Large intestine (tissue), 3 donors: ENCODE measurements around the gene REPS1. TPM values are rescaled to one million over a fixed set of nuclear protein-coding genes. Genes with fewer than 3 reads are reported as not detected.
"Not testable (repeated sequence)": the region's sequence is repeated elsewhere in the genome, so short reads cannot be mapped to it uniquely, and the experiment has no call there.

Source experiments
- DNase-seq, 2 donors: peaks; one replicate each; pipeline versions ENCODE4 v3.0.0 to v3.0.0-alpha.2; 2013
- H3K27ac ChIP-seq: one replicate; pipeline ENCODE4 v1.5.1; 2013; ENCODE audit warnings: low read length
- H3K27me3 ChIP-seq: 2 replicates; pipeline ENCODE4 v1.6.1; 2013; ENCODE audit warnings: low read length; ENCODE audit not compliant: control insufficient read depth, insufficient read depth
- H3K36me3 ChIP-seq: 2 replicates; pipeline ENCODE4 v1.6.1; 2013; ENCODE audit warnings: low read length; ENCODE audit not compliant: control insufficient read depth, insufficient read depth
- H3K4me1 ChIP-seq: one replicate; pipeline ENCODE4 v1.6.1; 2013; ENCODE audit warnings: low read length; ENCODE audit not compliant: control insufficient read depth, insufficient read depth
- H3K4me3 ChIP-seq: one replicate; pipeline ENCODE4 v1.5.1; 2013; ENCODE audit warnings: low read length
- H3K9me3 ChIP-seq: one replicate; pipeline ENCODE4 v1.6.1; 2013; ENCODE audit warnings: mild to moderate bottlenecking, low read depth, low read length, moderate library complexity; ENCODE audit not compliant: control insufficient read depth
- WGBS: methylation state at CpG from one replicate; pipeline ENCODE4 v1.1.5; 2013; ENCODE audit warnings: low lambda C conversion rate; ENCODE audit not compliant: insufficient coverage; 5-methylcytosine and 5-hydroxymethylcytosine counted together
- polyA plus RNA-seq: library from polyadenylated mRNA; unstranded; fragments of 120-200 nt; gene quantifications from one replicate; pipeline ENCODE4 v1.2.1, GENCODE V29; 2013

REPS1 gene
- polyA plus RNA-seq, 1 donor: 49.2 TPM

DNA sequence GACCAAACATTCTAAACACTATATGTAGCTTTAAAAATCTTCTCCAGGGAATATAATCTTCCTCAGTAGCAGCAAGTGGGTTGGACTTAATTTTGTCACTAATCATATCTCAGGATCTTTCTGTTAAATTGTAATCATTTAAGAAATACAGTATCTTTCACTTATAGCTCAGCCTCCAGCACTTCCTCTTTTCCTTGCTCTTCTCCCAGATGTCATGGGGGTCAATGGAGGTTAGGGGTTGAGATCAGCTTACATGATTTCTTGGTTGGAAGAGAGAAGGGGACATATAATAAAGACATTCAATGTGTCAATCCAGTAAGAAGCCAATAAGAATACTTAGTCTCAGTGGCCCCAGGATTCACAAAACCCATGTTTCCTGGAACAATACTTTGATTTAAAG, 15.7 kb upstream of the REPS1 start:
- Histone ChIP-seq H3K27me3 (no peaks in the 10 kb centered on the region), H3K36me3 (no peaks in the 10 kb centered on the region), H3K9me3 (no peaks in the 10 kb centered on the region), H3K4me1 (no peaks in the 10 kb centered on the region), H3K4me3 (no peak overlapping the region), H3K27ac (no peak overlapping the region)
- no peak for DNase-seq

GRCh38 chr6:138999949-139000725, 12.1 kb upstream of the REPS1 start:
- Histone ChIP-seq H3K27me3 (no peaks in the 10 kb centered on the region), H3K9me3 (no peaks in the 10 kb centered on the region), H3K36me3 (no peaks in the 10 kb centered on the region), H3K27ac (no peak overlapping the region), H3K4me3 (no peak overlapping the region), H3K4me1 (no peaks in the 10 kb centered on the region)
- whole genome bisulfite sequencing: no CpG with 5 or more reads among the region's 4 CpGs
- DNase-seq: no peak

GRCh38 chr6:138997136-138997535, 9.1 kb upstream of the REPS1 start:
- H3K27ac ChIP-seq: no peak overlapping the region
- no peaks in the 10 kb centered on the region for H3K36me3 ChIP-seq
- no peak overlapping the region for H3K4me3 ChIP-seq
- no peaks in the 10 kb centered on the region for H3K27me3 ChIP-seq
- WGBS: no CpG with 5 or more reads among the region's 5 CpGs
- DNase-seq: no peak
- peaks cover 10% of the 10 kb centered on the region for H3K4me1 ChIP-seq
- H3K9me3 ChIP-seq: no peaks in the 10 kb centered on the region

DNA sequence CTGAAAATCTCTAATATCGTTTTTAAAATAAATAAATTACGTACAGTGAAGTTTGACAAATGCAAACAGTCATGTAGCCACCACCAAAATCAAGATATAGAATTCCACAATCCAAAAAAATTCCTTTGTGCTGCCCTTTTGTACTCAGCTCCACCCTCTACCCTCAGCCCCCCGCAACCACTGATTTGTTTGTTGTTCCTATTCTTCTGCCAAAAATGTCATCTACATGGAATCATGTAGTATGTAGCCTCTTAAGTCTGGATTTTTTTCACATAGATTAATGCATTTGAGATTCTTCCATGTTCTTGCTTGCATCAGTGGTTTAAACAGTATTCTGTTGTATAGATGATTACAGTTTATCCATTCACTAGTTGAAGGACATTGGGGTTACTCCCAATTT, 8.5 kb upstream of the REPS1 start:
- Histone ChIP-seq H3K9me3 (no peaks in the 10 kb centered on the region), H3K27me3 (no peaks in the 10 kb centered on the region), H3K27ac (no peak overlapping the region), H3K4me1 (peaks cover 10% of the 10 kb centered on the region), H3K36me3 (no peaks in the 10 kb centered on the region), H3K4me3 (no peak overlapping the region)
- WGBS: no CpG with 5 or more reads among the region's 3 CpGs
- DNase-seq: no peak

GRCh38 chr6:138993410-138993809, 5.4 kb upstream of the REPS1 start:
- not testable (repeated sequence) for H3K36me3 ChIP-seq, H3K27ac ChIP-seq, DNase-seq, H3K27me3 ChIP-seq, H3K4me3 ChIP-seq, H3K9me3 ChIP-seq
- no CpG with 5 or more reads among the region's 1 CpG for WGBS
- peaks cover 20% of the 10 kb centered on the region for H3K4me1 ChIP-seq

GRCh38 chr6:138992965-138993364, 4.9 kb upstream of the REPS1 start:
- not testable (repeated sequence) for H3K27me3 ChIP-seq, H3K4me3 ChIP-seq, H3K9me3 ChIP-seq, DNase-seq, H3K27ac ChIP-seq, H3K36me3 ChIP-seq
- H3K4me1 ChIP-seq: peaks cover 20% of the 10 kb centered on the region
- 100% methylated on average over 2 of the region's 5 CpGs for WGBS

DNA sequence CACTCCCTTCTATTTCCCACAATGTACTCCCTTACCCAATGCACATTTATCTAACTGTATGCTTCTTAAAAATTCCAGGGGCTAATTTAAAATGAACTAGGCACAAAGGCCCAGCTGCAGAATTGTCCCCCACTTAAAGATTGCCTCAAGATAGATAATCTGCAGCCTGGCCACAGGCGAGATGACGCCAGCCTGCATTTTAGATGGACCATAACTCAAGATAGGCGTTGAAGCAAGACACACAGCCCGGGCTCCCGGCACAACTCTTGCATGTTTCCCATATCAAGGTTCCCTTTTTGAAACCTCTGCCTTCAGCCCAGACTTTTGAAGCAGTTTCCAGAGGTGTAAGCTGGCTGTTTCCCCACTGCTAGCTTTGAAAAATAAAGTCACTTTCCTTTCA, 3.2 kb upstream of the REPS1 start:
- WGBS: no CpG with 5 or more reads among the region's 5 CpGs

DNA sequence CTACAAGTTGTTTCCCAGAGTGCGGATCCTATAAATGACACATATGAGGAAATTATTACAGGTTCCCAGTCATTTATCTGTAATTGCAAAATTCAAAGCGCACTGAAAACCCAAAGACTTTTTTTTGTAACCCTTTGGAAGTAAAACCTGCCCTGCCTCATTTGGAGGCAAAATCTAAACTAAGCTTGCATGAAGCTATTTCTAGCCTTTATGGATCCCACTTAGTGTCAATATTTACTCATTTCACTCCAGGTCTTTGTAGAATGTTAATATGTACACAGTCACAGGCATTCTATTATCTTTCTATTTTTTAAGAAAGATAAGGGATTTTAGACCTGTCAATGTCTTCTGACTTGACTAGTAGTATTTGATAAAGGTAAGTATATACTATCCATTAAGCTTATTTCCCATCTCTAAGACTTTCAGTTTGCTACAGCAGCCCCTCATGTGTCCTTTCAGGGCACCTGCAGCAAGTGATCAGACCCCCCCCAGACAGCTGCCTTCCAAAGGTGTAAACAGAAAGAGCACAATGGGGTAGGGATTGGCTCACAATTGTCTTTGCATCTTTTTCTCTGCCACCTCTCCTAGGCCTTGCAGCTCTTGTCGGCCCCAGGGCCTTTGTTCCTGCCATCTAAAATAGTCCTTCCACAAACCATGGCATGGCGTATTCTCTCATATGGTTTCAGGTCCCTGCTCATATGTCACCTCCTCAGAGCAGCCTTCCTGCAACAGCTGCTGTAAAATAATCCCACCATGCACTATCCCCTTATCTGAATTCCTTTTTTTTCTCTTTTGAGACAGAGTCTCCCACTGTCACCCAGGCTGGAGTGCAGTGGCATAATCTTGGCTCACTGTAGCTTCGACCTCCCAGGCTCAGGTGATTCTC, 1.3 kb upstream of the REPS1 start:
- Histone ChIP-seq H3K36me3 (no peaks in the 10 kb centered on the region), H3K27me3 (no peaks in the 10 kb centered on the region), H3K4me1 (peaks cover 29% of the 10 kb centered on the region), H3K27ac (no peak overlapping the region), H3K4me3 (no peak overlapping the region), H3K9me3 (no peaks in the 10 kb centered on the region)
- WGBS: 63% methylated on average over 2 of the region's 5 CpGs
- peak in 1 of 2 donors; percentile 9 for DNase-seq

More for the DNA sequence above, 3.2 kb upstream of the REPS1 start:
- Histone ChIP-seq H3K9me3 (no peaks in the 10 kb centered on the region), H3K4me3 (no peak overlapping the region), H3K27me3 (no peaks in the 10 kb centered on the region), H3K36me3 (no peaks in the 10 kb centered on the region), H3K4me1 (peaks cover 20% of the 10 kb centered on the region), H3K27ac (no peak overlapping the region)
- DNase-seq: no peak

- peaks cover 20% of the 10 kb centered on the region for H3K4me1 ChIP-seq
- no peak for DNase-seq
- peak overlapping the region; percentile 26 for H3K27ac ChIP-seq
- no peaks in the 10 kb centered on the region for H3K36me3 ChIP-seq
- no peaks in the 10 kb centered on the region for H3K27me3 ChIP-seq
- no peaks in the 10 kb centered on the region for H3K9me3 ChIP-seq
- WGBS: no CpG with 5 or more reads among the region's 11 CpGs
- H3K4me3 ChIP-seq: peak overlapping the region; percentile 84
Measured at GRCh38 chr6:138988469-138988834, 399 bp upstream of the REPS1 start.

GRCh38 chr6:138987080-138987642, 892 bp downstream of the REPS1 start:
- Histone ChIP-seq H3K9me3 (no peaks in the 10 kb centered on the region), H3K27me3 (no peaks in the 10 kb centered on the region), H3K4me1 (peaks cover 20% of the 10 kb centered on the region), H3K36me3 (no peaks in the 10 kb centered on the region), H3K27ac (peak overlapping the region; percentile 73), H3K4me3 (peak overlapping the region; percentile 84)
- DNase-seq: peak in 1 of 2 donors; percentile 19
- 0% methylated on average over 2 of the region's 35 CpGs for WGBS
